Activated naive CD4-positive, alpha-beta T cell (primary cell): ENCODE measurements around the gene MRM3.
"Not testable (repeated sequence)": the region's sequence is repeated elsewhere in the genome, so short reads cannot be mapped to it uniquely, and the experiment has no call there.

Source experiments
- DNase-seq, 4 experiments: peaks; one replicate each; lab custom pipeline; 2025; lab: John Stamatoyannopoulos, UW

The MRM3 gene

DNA sequence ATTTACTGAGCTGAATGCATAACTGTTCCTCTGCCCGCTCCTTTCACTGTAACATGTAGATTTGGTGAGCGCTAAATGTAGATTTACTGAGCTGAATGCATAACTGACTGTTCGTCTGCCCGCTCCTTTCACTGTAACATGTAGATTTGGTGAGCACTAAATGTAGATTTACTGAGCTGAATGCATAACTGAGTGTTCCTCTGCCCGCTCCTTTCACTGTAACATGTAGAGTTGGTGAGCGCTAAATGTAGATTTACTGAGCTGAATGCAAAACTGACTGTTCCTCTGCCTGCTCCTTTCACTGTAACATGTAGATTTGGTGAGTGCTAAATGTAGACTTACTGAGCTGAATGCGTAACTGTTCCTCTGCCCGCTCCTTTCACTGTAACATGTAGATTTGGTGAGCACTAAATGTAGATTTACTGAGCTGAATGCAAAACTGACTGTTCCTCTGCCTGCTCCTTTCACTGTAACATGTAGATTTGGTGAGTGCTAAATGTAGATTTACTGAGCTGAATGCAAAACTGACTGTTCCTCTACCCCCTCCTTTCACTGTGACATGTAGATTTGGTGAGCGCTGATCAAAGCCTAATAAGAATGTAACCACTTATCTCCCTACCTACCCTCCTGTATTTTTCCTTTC is 26.7 kb upstream of the MRM3 start:
- DNase-seq, result not testable (repeated sequence)

DNA sequence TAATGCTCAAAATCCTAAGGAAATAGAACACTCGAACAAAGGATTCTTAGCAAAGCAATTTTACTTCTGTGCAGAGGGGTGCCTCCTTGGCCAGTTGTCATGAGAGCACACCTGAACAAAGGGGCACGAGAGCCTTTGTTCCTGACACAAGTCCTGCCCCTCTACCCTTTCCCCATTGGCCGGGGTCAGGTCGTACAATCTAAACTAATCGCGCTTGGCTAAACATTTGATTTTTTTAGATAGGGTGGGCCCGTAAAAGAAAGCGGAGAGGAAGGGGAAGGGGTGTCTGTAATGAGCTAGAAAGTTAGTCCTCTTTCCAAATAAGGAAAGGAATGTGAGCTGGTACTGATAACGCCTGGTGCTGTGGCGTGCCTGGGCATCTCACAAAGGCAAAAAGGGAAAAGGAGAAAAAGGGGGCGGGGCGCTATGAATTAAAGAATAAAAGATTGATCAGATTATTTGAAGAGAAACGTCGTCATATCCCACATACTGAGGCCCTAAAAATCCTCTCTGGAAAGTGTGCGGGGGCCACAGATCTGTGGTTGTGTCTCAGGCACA is 26.1 kb upstream of the MRM3 start:
- not testable (repeated sequence) for DNase-seq

DNA sequence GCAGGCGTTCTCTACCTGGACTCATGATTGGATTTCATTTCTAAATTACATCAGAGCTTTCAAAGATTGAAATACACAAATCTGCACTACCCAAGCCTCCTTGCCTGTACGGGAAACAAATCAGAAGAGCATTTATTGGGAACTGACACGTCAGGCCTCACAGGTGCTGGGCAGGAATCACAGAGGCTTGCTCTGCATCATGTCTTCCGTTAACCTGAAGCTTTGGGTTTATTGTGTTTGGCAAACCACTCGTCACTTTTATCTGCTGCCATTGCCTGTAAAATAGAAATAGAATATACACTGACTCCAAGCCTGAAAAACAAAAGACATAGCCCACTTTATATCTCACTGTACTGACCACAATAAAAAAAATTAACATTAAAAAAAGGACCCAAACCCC is 22.2 kb upstream of the MRM3 start:
- DNase-seq, result no peak

DNA sequence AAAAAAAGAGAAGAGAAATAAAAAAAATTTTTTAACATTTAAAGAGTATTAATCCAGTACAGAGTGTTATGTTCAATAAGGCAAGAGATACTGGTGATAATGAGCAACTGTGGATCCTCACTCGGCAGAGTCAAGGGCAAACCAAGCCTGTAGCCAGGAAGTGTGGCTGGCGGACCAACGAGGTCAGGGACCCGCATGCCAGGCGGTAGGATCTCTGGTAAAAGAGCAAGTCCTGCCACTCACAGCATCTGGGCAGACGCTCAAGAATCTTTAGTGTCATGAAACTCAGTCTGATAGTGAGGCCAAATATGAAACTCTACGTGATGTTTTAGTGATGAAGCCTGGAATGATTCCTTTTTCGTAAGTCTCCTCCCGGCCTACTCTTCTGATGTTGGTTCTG is 21.8 kb upstream of the MRM3 start:
- DNase-seq, result no peak

DNA sequence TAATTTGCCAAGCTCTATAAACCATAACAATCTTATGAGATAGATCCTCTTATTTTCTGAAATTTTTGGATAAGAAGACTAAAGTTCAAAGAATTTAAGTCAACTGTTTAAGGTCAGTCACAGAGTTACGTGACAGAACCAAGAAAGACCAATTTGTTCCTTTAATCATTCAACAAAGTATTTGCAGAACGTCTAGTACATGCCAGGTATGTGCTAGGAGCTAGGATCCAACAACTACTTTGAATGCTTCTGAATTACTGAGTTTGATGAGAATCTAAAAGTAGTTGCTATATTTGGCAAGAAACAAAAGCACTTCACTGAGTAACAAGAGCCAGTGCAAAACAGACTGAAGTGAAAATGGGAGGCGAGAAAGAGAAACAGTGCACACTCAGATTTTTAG is 15.1 kb upstream of the MRM3 start:
- DNase-seq, result no peak

DNA sequence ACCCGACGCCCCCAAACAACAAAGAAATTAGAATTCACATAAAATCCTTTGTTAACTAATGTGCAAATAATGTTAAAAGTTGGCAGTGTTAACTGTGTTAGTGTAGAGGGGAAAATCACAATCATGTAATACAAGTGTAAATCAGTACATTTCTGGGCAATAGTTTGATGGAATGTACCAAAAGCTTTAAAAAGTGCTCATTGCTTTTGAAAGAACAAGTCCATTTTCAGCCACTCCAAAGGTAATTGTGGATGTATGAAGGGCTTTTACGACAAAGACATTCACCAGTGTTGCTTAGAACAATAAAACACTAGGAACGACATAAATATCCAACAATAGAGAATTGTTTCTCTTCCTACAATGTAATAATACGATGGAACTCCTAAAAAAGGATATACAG is 9.1 kb upstream of the MRM3 start:
- no peak for DNase-seq

DNA sequence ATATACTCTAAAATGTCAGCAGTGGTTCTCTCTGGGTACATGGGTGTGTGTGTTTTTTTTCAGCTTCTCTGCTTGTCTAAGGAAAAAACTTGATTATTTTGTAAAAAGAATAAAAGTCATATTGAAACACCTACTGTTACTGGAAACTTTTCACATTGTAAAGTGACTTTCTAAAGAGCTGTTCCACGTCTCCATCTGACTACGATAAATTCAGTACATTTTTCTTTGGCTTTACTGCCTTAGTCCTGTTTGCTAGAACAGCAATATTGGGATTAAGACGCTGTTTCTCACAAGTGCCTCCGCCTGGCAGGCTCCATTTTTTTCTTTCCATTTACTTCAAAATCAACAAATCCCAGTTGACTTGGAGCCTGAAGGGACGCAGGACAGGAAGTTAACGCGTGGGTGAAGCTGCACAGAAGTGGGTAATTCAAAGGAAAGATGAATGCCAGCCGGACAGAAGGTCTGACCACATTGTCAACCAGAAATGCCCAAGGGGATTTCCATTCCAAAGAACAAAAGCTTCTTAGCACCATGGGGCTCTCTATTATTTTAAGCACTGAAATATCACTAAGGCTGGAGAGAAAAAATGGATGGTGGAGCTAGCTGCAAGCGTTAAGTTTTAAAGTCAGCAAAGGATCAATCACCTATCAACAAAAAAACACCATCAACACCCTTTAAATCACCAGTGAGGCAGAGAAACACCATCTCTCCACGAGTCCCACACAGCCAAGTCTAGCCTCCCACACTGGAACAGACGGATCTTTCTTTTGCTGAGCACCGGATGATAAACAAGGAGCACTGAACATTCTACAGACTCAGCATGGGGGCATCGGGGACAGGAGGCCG is 8.5 kb upstream of the MRM3 start:
- no peak for DNase-seq

DNA sequence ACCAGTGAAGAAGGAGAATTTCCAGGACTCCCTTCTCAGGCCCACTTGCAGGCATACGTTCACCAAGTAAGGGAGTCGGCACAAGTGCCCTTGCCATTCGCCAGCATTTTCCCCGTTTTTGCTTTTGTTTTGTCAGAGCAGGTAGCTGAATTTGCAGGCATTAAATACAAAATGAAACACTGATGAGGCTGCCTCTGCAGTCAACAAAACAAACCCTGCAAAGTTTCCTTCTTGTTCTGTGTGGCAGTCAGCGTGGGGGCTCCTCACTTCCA is 7.9 kb upstream of the MRM3 start:
- no peak for DNase-seq

DNA sequence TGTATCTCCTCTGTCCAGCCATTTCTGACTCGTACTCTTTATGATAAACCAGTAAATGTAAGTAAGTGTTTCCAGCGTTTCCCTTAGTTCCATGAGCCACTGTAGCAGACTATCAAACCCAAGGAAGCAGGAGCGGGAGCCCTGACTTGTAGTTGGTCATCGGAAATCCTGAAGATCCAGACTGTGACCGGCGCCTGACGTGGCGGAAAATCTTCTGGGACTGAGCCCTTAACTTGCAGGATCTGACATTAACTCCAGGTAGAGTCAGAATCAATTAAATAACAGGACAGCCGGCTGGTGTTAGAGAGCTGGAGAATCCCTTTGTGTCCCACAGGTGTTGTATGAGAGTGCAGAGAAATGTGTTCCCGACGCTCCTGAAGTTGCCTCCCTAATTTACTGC is 4.1 kb upstream of the MRM3 start:
- no peak for DNase-seq

DNA sequence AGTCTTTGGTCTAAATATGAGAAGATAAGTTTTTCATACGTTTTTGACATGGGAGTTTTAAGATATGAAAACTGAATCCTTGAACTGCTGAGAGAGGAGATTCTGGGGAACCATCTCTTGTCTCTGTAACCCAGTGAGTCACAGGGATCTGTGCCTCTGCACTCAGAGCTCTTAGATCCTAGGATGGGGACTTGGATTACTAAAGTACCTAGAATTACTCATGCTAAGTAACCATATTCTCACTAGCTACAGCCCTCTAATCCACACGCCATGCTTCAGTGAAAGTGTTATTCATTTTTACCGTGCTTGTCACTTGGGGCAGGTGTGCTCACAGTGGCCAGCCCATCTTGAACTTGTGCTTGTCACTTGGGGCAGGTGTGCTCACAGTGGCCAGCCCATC is 2.0 kb downstream of the MRM3 start:
- DNase-seq, result no peak

DNA sequence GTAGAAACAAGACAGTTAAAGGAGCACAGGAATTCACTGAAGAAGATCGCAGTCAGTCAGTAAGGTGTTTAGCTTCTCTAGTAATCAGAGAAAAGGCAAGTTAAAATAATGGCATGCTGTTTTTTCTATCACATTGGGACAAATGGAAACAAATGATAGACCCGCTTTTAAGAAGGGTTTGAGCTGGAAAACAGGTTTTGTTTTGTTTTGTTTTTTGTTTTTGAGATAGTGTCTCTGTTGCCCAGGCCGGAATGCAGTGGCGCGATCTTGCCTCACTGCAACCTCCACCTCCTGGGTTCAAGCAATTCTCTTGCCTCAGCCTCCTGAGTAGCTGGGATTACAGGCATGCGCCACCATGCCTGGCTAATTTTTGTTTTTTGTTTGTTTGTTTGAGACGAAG is 3.7 kb downstream of the MRM3 start:
- DNase-seq, result not testable (repeated sequence)

DNA sequence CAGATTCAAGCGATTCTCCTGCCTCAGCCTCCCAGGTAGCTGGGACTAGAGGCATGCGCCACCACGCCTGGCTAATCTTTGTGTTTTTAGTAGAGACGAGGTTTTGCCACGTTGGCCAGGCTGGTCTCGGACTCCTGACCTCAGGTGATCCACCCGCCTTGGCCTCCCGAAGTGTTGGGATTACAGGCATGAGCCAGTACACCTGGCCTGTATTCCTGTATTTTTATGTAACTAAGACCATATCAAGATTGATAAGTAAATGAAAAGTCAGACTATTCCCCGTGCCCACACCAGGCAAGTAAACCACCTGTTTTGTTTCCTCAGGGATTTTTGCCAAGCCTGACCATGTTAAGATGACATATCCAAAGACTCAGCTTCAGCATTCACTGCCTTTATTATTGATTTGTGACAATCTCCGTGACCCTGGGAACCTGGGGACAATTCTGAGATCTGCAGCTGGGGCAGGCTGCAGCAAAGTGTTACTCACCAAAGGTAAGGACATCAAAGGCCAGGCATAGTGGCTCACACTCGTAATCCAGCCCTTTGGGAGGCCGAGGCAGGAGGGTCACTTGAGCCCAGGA is 5.6 kb downstream of the MRM3 start:
- no peak for DNase-seq

DNA sequence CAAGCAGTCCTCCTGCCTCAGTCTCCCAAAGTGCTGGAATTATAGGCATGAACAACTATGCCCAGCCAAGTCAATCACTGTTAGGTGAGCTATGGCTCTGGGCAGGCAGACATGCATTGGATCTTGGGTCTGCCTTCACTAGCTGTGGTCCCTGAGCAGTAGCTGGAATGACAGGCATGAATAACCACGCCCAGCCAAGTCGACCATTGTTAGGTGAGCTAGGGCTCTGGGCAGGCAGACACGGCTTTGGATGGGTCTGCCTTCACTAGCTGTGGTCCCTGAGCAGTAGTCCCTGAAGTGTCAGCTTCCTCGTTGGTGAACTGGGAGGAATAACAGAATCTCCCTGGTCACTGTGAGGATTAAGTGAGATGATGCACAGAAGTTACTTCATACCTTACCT is 6.4 kb downstream of the MRM3 start:
- no peak for DNase-seq

DNA sequence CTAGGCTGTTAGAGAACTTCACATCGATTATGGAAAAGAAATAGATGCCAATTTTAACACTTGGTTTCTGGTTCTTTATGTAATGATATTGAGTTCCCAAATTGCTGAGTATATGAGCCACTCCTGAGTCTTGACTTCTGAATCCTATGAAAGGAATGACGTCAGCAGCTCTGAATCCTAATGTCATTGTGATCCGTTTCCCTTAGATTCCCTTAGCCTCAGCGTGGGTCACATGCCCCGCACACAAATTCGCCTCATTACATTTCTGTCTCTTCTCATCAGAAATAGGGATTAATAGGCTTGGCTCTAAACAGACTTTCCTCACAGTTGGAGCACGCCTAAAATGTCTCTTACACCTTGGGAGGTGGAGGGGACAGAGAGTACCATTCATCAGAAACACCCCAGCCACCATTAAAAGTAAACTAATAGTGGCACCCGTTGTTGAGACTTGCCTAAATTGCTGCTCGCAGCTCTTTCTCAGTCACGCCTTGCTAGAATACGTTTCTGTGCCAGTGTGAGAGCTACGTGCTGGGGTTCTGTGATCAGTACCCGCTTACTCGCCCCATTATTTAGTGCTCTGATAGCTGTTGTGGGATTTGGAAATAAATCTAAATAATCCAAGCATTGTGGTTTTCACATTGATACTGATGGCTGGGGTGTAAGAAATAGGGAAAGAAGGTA is 7.1 kb downstream of the MRM3 start:
- no peak for DNase-seq

DNA sequence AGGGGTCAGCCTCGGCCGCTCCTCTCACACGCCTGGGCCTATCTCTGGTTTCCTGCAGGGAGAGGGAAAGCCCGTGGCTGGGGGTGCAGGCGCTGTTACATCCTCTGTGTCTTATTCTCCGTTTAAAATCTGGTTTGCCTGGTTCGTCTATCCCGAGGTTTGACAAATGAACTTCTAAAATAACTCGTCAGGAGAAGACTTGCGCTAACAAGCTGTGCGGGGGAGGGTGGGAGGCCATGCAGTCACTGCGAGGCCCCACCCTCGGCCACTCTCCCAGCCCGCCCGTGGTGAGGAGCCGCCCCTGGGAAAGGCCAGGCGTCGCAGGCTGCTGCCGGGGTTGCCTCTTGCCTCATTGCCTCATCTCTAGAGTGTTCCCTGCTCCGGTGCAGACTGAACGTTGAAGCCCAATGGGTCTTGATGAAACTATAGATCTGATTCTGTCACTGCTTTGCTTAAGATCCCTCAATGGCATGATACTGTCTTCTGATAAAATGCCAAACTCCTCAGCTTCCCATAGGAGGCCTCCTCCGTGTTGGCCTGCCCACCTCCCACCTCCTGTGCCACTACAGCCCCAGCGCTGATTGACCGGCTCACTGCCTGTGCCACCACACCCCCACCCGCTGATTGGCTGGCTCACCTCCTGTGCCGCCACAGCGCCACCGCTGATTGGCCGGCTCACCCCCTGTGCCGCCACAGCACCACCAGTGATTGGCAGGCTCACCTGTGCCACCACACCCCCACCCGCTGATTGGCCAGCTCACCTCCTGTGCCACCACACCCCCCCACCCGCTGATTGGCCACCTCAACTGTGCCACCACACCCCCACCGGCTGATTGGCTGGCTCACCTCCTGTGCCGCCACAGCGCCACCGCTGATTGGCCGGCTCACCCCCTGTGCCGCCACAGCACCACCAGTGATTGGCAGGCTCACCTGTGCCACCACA is 8.0 kb downstream of the MRM3 start:
- DNase-seq, result not testable (repeated sequence)

DNA sequence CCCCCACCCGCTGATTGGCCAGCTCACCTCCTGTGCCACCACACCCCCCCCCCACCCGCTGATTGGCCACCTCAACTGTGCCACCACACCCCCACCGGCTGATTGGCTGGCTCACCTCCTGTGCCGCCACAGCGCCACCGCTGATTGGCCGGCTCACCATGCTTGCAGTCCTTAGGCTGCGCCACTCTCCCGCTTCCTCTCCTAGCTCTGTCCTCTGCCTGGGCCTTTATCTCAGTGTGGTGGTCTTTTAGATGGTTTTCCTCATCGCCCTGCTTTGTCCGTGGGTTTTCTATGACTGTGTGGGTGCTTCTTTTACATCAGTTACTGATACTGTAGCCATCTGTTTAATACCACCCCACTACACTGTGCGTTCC is 8.7 kb downstream of the MRM3 start:
- DNase-seq, result not testable (repeated sequence)

DNA sequence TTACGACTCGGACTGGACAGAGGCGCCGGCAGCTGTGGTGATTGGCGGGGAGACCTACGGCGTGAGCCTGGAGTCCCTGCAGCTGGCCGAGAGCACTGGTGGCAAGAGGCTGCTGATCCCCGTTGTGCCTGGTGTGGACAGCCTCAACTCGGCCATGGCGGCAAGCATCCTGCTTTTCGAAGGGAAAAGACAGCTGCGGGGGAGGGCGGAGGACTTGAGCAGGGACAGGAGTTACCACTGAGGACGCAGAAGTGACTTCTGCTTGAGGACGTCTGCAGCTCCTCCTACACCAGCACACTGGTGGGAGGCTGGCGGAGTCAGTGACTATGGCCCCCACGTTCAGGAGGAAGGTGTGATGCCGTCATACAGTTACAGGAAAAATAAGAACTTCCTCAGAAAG is 9.7 kb downstream of the MRM3 start:
- no peak for DNase-seq

DNA sequence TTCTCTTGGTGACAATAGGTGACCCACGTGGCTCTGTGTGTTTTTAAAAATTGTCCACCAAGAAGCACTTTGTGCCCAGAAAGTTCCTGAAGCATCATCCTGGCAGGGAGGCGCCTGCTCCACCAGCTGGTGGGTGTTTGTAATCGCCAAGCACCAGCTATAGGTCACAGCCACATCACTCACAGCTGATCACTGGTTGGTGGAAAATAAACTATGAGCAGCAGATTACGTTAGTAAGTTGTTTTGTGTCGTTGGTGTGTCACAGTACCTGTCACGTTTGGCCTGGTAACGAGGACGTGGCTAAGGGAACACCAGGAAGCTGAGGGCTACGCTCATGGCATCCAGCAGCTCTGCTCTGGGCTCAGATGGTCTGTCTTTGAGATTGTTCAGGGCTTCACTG is 10.1 kb downstream of the MRM3 start:
- no peak for DNase-seq

DNA sequence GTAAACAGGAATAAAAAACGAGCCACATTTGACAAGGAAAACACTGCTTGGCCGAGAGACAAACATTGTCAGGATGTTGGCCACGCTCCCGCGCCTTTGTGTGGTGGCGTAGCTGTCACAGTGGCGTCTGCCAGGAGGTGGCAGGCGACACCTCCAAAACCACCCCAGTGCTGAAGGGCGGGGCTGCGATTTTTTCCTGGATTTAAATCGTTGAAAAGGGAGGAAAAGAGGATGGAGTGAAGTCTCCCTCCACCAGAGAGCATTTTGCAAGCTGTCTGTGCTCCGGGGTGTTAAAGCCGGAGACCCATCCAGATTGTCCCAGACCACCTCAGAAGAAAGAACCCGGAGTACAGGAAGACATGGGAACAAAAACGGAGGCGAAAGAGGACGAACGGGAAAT is 12.7 kb downstream of the MRM3 start:
- DNase-seq, result peak in 2 of 4 experiments; percentile 10 to 14

DNA sequence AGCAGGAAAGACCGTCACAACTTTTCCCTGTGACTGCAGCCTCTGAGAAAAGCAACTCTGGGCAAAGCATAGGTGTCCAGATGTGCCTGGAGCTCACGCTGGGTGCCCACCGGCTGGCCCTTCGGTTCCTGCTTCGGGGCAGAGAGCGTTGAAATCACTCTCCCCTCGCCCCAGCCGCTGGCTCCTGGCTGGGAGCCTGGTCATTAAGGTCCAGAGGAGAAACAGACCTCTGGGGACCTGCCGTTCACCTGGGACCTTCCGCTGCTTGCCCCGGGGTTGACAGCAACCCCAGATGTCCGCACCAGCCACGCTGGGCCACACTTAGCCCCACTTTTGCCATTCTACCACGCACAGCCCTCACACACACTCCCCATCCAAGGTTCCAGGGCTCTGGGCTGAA is 13.1 kb downstream of the MRM3 start:
- DNase-seq, result no peak

DNA sequence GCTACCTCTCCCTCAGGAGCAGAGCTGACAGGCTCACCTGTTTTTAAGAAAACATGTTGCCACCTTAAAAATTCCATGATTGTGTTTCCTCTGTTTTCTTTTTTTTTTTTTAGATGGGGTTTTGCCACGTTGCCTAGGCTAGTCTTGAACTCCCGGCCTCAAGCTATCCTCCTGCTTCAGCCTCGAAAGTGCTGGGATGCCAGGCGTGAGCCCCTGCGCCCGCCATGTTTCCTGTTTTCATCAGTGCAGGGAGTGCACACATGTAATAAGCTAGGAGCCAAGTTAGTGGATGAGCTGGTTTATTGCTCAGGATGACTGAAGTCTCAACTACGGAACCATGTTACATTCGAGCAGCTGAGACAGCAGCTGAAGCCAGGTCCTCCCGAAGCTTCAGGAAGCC is 13.6 kb downstream of the MRM3 start:
- no peak for DNase-seq

DNA sequence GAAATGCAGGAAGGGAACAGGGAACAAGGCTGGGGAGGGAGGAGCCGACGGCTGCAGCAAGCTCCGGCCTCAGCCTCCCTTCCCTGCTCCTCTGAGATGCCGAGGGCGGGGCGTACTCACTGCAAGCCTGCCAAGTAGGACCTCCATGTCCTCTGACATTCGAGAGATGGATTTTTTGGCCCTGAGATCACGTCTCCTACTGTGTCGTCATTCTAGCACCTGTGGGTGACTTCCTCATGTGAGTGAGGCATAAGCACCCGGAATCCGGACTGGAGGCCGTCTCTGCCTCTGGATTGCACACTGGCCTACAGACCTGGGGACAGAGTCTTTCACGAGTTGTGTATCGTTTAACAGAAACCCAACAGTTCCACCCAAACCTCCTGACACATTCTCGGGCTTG is 14.5 kb downstream of the MRM3 start:
- DNase-seq, result no peak
